Suprapubic skin (tissue), 3 donors: ENCODE data around the gene RASL12.

Source experiments
- CTCF ChIP-seq, 2 donors: fragments of 200-600 bp in 1 of 2; fragments of 450-650 bp in 1 of 2; sonication (generic) in 1 of 2; IDR thresholded peaks; one replicate each; pipeline ENCODE4 v1.5.1; 2016 to 2019; ENCODE audit warnings: antibody characterized with exemption in 2 of 2, mild to moderate bottlenecking in 1 of 2, moderate library complexity in 1 of 2
- EP300 ChIP-seq: sonication (generic); formaldehyde crosslinking; IDR thresholded peaks from one replicate; pipeline ENCODE4 v1.6.1; 2017; ENCODE audit warnings: antibody characterized with exemption
- POLR2A ChIP-seq, 2 donors: fragments of 450-650 bp; IDR thresholded peaks; one replicate each; pipeline ENCODE4 v1.6.1; 2017; ENCODE audit warnings: antibody characterized with exemption in 2 of 2, mild to moderate bottlenecking in 2 of 2, moderate library complexity in 2 of 2

- no peak for TF ChIP-seq CTCF (IDR thresholded peaks at IDR 0.05)
- no peak for TF ChIP-seq POLR2A (IDR thresholded peaks at IDR 0.05)
- no peak for TF ChIP-seq EP300
These were observed 20.8 kb upstream of the RASL12 start for GRCh38 chr15:65088643-65089021.
